Right ventricle myocardium superior (tissue), 1 donor: ENCODE measurements around the gene CACNB2. TPM values are rescaled to one million over a fixed set of nuclear protein-coding genes. Genes with fewer than 3 reads are reported as not detected.

Experiments
- ATAC-seq: fragments of 200-7000 bp; cut with Tn5 transposase; one replicate; pipeline ENCODE4 v1.9.1; 2020; ENCODE audit warnings: mild to moderate bottlenecking; ENCODE audit not compliant: poor library complexity
- DNase-seq: peaks from one replicate; pipeline ENCODE4 v3.0.0-alpha.2; 2020
- intact Hi-C: fragments of 100-400 bp; cut with DNase I; formaldehyde crosslinking; loops from one replicate; pipeline ENCODE4 v1.11.2; 2022
- total RNA-seq: library from RNA; stranded (reverse); fragmentation: NEBNext Ultra II Directional; extraction: Animal tissue kit (Norgen Biotek cat#: 25700); gene quantifications from one replicate; pipeline ENCODE4 v1.2.1, GENCODE V29; 2021
- donor health status: DM: no; HTN: yes; CAD: no; lungs with severe emphysema.

CACNB2 gene
- total RNA-seq, 1 donor from 2014 or later = 45.7 TPM

DNA sequence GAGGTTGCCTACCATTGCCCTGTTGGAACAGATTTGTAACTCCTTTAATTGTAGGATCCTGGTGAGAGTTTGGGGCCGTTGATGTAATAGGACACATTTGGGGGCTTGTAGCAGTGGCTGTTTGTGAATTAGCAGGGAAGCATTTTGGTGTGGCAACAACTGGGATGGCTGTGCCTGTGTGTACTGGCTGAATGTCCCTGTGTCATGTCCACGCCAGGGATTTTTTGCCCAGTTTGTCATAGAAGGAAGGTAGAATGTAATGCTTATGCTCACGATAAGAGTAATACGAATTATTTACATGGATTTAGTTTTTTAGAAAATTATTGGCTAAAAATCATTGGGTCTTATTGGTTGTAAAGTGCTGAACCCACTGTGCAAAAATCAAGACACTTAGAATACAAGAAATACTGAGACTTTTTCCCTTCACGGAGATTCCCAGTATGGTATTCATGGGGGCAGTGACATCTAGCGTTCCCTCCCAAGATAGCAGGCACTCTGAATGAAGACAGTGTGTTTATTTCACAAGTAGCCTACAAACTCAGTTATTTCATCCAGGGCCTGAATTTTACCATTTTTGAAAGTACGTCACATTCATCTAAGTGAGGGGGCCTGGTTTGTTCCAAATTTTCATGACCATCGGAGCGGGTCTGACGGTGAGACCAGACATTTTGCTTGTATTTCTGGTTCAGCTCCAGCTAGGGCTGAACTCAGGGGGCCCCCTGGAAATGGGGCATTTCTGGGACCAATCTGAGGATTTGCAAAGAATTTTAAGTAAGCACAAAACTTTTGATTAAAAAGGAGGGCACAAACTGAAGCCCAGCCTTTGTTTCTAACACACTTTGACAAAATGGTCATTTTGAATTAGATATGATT lies 74.7 kb downstream of the CACNB2 start:
- peak; percentile 77 for ATAC-seq
- intact Hi-C loops = loop anchor here (5.0 kb wide), 3 partner anchors 73 to 368 kb away; partner anchors contain the start of gene CACNB2
- DNase-seq = no peak

DNA sequence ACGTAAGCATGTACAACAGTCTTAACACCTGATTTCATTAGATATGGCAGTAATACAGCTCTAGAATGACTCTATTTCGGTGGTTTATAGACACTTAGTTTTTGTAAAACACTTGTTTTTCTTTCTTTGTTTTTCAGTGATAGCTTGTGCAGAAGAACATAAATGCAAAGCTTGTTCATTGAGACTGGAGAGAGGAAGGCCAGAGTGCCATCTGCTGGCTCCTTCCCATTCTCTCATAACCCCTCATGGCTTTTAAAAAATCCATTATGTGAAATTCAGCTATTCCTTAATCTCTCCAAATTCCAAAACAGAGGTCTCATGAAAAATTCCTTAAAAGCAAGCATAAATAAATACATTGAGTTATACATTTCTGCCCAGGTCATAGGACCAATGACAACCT lies 76.3 kb downstream of the CACNB2 start:
- intact Hi-C loops = loop anchor here (5.0 kb wide), 2 partner anchors 74 to 369 kb away; partner anchors contain the start of gene CACNB2
- peak; percentile 60 for ATAC-seq
- DNase-seq = no peak

DNA sequence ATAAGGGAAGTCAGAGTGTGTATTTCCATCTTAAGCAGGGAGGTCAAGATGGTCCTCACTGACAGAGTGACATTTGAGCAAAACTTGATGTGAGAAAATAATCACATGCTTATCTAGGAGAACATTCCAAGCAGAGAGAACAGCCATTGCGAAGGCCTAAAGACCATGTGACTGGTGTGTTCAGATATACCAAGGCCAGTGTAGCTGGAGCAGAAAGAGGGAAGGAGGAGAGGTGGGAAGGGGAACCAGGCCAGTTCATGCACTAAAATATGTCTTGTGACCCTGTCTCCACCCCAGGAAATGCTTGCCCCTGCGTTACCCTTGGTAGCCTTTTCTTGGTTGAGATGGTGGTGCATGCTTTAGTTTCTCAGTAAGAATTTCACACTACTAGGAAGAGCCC lies 77.4 kb downstream of the CACNB2 start:
- ATAC-seq = no peak
- no peak for DNase-seq
- intact Hi-C loops = loop anchor here (5.0 kb wide), 2 partner anchors 75 to 370 kb away; partner anchors contain the start of gene CACNB2

DNA sequence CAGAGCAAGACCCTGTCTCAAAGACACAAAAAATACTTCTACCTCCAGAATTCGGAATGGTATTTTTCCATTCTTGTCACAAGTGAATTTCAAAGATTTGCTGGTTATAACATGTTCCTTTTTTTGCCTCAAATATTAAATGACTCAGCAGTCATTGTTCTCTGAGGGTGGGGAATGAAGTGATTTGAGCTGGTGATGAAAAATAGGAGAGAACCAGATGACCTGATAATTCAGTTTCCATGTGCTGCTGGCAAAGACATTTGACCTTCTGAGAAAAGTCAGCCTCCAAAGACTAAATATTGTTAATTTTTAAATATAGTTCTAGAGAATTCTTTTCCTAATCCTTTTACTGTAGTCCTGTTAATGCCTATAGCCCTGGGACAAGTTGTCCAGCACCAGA lies 78.9 kb downstream of the CACNB2 start:
- DNase-seq (no peak), ATAC-seq (no peak)
- intact Hi-C loops = loop anchor here (5.0 kb wide), 2 partner anchors 77 to 372 kb away; partner anchors contain the start of gene CACNB2

DNA sequence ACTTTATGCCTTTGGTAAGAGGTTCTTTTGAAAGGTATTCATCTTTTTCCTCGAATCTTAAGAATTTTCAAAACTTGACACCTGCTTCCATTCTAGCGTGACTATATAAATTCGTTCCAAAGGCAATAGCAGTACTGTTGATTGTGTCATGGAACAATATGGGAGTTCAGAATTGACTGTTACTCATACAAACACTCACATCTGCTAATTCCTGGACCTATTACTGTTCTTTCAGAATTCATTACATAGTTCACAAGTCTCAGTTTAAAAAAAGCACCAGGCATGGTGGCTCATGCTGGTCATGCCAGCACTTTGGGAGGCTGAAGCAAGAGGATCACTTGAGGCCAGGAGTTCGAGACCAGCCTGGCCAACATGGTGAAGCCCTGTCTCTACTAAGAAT lies 80.9 kb downstream of the CACNB2 start:
- intact Hi-C loops = no loop called here
- DNase-seq = no peak
- ATAC-seq = no peak

DNA sequence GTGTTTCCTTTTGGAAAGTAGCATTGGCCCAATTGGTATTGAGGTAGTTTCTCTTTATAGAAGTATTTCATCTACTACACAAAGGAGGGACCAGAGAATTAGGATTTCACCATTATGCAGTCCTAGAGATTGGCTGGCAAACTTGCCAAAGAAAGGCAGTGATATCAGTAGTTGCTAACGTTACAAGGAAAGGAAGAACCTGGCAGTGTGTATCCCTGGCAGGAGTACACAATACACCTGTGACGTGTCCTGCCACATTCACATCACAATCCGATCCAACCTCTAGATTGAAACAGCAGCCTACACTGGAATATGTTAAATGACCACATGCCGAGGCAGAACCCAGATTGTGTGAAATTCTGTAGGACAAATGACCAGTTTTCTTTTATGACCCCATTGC lies 81.7 kb downstream of the CACNB2 start:
- intact Hi-C loops = no loop called here
- ATAC-seq = peak; percentile 7
- no peak for DNase-seq

DNA sequence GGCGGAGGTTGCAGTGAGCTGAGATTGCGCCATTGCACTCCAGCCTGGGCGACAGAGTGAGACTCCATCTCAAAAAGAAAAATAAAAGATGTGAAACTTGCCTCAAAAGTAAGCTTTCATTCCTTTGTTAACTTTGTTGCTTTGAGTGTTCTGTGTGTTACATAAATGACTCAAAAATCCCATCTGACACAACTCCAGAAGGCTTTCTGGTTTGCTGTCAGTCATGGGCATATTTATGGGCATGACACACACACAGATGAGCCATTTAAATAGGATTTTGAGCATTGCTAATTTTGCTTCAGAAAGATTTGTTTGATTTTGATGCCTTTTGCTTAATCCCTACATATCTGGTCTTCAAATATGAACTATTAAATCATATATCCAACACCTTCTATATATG lies 82.6 kb downstream of the CACNB2 start:
- no peak for ATAC-seq
- intact Hi-C loops = no loop called here
- DNase-seq = no peak

DNA sequence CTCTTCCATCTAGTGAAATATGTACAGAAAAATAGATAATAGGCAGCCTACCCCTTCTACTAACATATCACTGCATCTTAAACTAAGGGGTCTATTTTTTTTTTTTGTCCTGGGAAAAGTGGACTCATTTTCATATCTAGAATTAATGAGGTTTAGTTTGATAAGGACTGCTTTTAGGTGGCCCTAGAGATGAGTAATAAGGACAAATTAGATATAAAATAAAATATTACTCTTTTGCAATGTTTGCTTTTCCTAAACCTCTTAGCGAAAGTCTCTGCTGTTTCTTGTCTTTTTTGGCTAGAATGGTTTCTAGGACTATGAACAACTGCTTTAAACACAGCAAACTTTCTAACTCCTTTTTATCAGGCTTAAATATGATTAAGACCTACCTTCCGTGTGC lies 83.7 kb downstream of the CACNB2 start:
- intact Hi-C loops = no loop called here
- ATAC-seq = no peak

DNA sequence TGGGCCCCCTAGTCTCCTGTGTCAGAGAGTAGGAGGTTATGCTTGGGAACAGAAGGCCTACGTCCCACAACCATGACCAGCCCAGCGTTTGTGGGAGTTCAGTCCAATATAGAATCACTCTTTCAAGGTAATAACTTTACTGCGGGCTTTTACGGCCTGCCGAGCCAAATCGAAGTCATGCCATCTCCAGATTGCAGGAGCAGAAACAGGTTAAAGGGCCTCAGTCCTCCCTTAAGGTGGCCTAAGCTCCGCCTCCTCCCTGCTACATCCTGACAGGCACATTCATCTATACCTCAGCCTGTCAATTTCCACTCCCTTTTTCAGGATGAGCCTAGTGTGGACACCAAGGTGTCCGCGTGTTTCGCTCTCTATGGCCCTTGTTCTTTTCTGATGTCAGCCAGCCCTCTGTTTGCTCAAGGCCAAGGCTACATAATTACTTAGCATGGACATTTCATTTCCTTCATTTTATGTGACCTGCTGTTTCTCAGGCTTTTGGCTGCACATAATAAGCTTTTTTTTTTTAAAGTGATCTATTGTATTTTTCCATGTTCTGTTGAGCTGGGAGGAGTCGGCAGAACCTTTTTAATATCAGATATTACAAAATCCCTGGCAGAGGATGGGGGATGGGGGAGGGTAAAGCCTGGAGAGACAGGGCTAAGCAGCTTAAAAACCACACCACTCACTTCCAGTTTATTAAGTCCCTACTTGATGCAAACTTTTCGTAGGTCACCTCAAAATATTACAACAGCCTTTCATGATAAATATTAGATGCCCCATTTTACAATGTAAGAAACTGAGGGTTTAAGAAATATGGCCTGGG lies 84.6 kb downstream of the CACNB2 start:
- DNase-seq (no peak), ATAC-seq (peak; percentile 35)
- intact Hi-C loops = no loop called here

More for the DNA sequence above, 83.7 kb downstream of the CACNB2 start:
- no peak for DNase-seq

DNA sequence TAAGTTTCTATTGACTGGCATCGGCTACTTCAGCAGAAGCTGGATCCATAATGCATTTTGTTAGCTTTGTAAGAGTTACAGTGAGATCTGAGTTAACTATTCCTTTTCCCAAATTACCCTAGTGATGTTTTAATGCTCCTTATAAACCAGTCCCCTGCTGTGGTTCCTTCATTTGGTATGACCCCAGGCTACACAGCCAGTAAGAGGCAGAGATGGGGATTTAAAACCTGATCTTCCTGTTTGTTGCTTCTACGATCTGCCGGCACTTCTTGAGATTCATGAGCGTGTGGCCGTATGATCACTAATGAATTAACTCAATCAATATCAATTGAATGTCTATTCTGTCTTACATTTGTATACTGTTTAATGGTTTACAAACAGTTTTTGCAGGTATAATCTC lies 86.1 kb downstream of the CACNB2 start:
- no peak for ATAC-seq
- intact Hi-C loops = no loop called here

DNA sequence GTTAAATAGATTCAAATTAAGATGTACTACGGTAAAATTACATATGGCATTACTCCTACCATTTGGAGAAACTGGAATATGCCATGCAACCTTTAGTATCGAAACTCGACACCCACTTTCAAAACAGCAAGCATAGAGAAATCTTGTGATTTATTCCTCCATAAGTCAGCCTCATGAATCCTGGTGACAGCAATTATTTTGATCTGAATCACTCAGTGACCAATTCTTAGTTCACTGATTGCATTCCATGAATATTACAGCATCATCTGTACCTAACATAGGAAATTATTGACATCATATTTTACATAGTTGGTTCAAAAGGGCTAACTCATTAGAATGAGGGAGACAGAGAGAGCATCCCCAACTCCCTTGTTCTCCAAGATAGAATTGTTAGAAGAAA lies 89.6 kb downstream of the CACNB2 start:
- ATAC-seq = no peak
- intact Hi-C loops = loop anchor here (10.0 kb wide), 1 partner anchor 235 kb away; no protein-coding TSS in a partner anchor
- DNase-seq = no peak

More for the DNA sequence above, 86.1 kb downstream of the CACNB2 start:
- no peak for DNase-seq

DNA sequence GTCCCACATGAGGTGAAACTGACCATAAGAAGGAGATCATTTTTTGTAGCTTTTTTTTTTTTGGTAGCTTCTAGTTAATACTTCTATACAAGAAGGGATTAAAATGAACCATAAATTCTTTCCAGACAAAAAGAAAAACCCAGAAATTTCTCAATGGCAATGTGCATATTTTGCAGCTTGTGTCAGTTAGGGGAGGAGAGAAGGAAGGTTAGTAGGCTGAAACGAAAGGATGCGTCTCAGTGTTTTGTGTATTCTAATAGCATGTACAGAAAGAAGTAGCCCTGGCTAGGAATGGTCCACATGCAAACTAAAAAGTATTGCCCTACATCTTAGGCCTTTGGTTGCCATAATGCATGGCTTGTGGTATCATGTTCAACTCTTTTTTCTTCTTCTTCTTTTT lies 90.6 kb downstream of the CACNB2 start:
- no peak for DNase-seq
- no peak for ATAC-seq
- intact Hi-C loops = loop anchor here (10.0 kb wide), 1 partner anchor 234 kb away; no protein-coding TSS in a partner anchor

DNA sequence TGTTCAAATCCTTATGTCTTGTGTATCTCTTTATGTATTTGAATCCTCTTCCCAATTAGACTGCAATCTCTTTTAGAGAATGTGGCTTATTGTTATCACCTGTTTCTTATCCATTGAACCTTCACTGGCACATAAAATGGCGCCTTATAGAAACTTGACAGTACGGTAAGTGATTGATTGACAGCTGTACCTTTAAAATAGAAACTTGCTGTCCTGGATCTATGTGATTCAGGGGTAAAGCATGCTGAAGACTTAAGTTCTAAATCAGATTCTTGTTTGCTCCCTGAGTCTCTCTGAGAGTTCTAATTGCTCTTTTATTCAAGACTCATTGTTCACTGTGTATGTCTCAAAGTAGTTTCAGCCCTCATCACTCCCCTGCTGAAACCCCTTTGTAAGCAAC lies 91.3 kb downstream of the CACNB2 start:
- intact Hi-C loops = loop anchor here (10.0 kb wide), 1 partner anchor 233 kb away; no protein-coding TSS in a partner anchor
- ATAC-seq (no peak), DNase-seq (no peak)

DNA sequence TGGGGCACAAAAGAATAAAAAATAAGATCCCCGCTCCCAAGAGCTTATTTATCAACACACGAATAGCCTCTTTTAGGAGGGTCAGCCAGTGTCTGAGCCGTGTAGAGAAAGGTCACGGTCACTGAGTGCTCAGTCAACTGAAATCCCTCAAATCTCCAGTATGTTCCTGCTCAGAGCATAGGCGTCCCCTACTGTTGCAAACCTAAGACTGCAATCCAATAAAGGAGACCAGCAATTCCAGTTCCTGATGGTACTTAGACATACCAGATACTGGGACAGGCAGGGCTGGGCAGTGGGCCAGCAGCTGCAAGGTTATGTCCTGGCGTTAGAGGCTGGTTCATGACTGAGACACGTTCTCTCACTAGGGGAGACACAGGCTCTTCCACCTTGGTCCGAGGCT lies 93.6 kb downstream of the CACNB2 start:
- DNase-seq = peak; percentile 87
- intact Hi-C loops = loop anchor here (10.0 kb wide), 1 partner anchor 231 kb away; no protein-coding TSS in a partner anchor
- ATAC-seq = peak; percentile 93

DNA sequence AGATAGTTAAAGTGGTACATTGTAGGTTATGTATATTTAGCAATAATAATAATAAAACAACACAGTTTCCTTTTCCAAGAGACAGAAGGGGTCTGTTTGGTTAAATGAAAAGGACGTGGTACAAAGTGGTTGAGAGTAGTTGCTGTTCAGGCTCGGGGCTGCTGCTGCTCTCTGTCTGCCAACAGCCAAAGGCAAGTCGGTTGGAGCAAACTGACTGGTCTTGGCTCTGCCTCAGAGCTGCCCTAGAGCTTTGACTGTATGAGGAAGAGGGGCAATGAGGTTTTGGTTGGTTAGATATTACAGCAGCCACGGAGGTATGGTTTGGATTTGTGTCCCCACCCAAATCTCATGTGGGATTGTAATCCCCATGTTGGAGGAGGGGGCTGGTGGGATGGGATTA lies 95.3 kb downstream of the CACNB2 start:
- intact Hi-C loops = loop anchor here (10.0 kb wide), 1 partner anchor 229 kb away; no protein-coding TSS in a partner anchor
- no peak for DNase-seq
- ATAC-seq = no peak

DNA sequence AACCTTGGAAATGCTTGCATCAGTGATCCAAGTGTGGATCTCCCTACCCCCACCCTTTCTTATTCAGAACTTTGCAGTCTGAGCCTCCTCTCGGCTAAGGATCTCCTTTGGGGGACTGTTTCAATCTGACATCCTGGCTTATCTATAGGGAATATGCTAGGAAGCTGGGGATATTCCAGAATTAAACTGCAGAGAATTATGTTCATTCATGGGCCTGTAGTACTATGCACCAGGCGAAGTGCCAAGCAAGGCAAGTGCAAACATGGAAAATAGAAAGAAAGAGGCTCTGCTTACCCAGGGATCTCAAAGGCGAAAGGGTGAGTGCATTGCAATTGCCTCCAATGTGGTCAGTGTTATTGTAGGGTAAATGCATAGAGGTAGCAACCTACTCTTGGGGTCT lies 96.5 kb downstream of the CACNB2 start:
- intact Hi-C loops = loop anchor here (10.0 kb wide), 1 partner anchor 228 kb away; no protein-coding TSS in a partner anchor
- DNase-seq = no peak
- ATAC-seq = no peak

DNA sequence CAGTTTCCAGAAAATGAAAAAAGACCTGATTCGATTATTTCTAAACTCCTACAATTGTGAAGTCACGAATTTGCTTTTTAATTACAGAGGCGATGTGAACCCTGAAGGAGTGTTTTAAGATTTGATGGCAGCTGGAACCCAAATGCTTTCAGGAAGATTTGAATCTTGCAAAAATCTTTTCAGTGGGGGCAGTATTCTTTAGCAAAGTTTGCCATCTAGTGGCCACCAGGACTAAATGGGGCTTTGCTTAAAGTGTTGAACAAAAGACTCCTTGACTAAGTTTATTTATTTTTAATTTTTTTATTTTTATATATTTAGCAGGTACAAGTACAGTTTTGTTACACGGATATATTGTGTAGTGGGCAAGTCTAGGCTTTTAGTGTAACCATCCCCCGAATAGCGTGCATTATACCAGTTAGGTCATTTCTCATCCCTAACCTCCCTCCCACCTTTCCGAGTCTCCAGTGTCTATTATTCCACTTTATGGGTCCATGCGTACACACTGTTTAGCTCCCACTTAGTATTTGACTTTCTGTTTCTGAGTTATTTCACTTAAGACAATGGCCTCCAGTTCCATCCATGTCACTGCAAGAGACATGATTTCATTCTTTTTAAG lies 98.8 kb downstream of the CACNB2 start:
- ATAC-seq (peak; percentile 26), DNase-seq (no peak)
- intact Hi-C loops = loop anchor here (10.0 kb wide), 1 partner anchor 226 kb away; no protein-coding TSS in a partner anchor

DNA sequence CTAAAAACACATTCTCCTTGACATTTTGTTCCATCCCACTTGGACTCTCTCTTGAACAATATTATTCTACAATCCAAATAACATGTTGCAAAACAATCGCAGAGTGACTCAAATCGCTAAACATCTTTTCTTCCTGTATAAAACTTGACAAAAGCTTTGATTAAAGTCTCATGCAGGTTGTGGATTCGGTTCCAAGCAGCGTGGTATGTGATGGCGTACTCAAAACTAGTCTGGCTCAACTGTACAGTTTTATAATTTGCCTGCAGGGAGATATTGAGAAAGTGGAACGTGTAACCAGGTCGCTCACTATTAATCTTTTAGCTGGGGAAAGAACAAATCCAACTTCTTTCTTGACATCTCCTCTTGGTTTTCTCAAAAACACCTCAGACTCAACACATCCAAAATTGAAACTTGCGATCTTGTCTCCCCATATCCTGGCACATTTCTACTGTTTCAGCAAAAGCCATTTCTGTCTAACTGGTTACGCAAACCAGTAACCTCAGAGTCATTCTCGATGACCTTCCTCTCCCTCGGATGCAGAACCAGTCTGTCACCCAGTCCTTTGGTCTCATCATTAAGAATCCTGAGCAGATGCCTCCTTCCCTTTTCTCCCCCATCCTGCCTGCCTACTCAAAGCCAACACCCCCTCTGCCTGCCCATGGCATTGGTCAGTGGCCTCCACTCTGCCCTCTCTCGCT lies 100.1 kb downstream of the CACNB2 start:
- intact Hi-C loops = no loop called here
- ATAC-seq = peak; percentile 60
- no peak for DNase-seq
